Stimulated activated CD4-positive, alpha-beta T cell treated with anti-CD3 and anti-CD28 coated beads, Interleukin-2, amount 100 ng/mL, for 4 hours (primary cell): ENCODE data around the gene MBD4.
"Not testable (repeated sequence)": the region's sequence is repeated elsewhere in the genome, so short reads cannot be mapped to it uniquely, and the experiment has no call there.

Source experiments
- DNase-seq: peaks from one replicate; pipeline ENCODE4 v3.0.0-alpha.2; 2020; ENCODE audit warnings: low read depth

The MBD4 gene

GRCh38 chr3:129409541-129409940 is 30.2 kb downstream of the MBD4 start:
- DNase-seq: no peak

- no peak for DNase-seq
These were observed 35.1 kb downstream of the MBD4 start for GRCh38 chr3:129404610-129405009.

- no peak for DNase-seq
These were observed 35.6 kb downstream of the MBD4 start for GRCh38 chr3:129404130-129404529.

GRCh38 chr3:129403450-129403849 is 36.3 kb downstream of the MBD4 start:
- DNase-seq: no peak

- DNase-seq: no peak
These were observed 37.1 kb downstream of the MBD4 start for GRCh38 chr3:129402616-129403015.

- DNase-seq: no peak
These were observed 37.5 kb downstream of the MBD4 start for GRCh38 chr3:129402210-129402609.

- no peak for DNase-seq
These were observed 39.8 kb downstream of the MBD4 start for GRCh38 chr3:129399895-129400357.

- DNase-seq: peak; percentile 60
These were observed 40.4 kb downstream of the MBD4 start for GRCh38 chr3:129399145-129399894.

- DNase-seq: no peak
These were observed 41.0 kb downstream of the MBD4 start for GRCh38 chr3:129398803-129399144.

- DNase-seq: not testable (repeated sequence)
These were observed 45.8 kb downstream of the MBD4 start for GRCh38 chr3:129393760-129394564.

GRCh38 chr3:129393271-129393670 is 46.5 kb downstream of the MBD4 start:
- no peak for DNase-seq

GRCh38 chr3:129392106-129392887 is 47.5 kb downstream of the MBD4 start:
- not testable (repeated sequence) for DNase-seq

GRCh38 chr3:129391583-129391982 is 48.2 kb downstream of the MBD4 start:
- DNase-seq: not testable (repeated sequence)

GRCh38 chr3:129389572-129389937 is 50.2 kb downstream of the MBD4 start:
- no peak for DNase-seq

GRCh38 chr3:129388791-129389571 is 50.8 kb downstream of the MBD4 start:
- DNase-seq: not testable (repeated sequence)

- no peak for DNase-seq
These were observed 52.3 kb downstream of the MBD4 start for GRCh38 chr3:129387487-129387886.

- DNase-seq: no peak
These were observed 52.8 kb downstream of the MBD4 start for GRCh38 chr3:129386984-129387383.

GRCh38 chr3:129385507-129385906 is 54.2 kb downstream of the MBD4 start:
- DNase-seq: not testable (repeated sequence)

GRCh38 chr3:129384594-129385323 is 55.0 kb downstream of the MBD4 start:
- no peak for DNase-seq

GRCh38 chr3:129384103-129384502 is 55.6 kb downstream of the MBD4 start:
- DNase-seq: not testable (repeated sequence)

GRCh38 chr3:129383292-129383860 is 56.4 kb downstream of the MBD4 start:
- peak; percentile 17 for DNase-seq
